ENCODE data around the gene ADAMTS19.
"Not testable (repeated sequence)": the region's sequence is repeated elsewhere in the genome, so short reads cannot be mapped to it uniquely, and the experiment has no call there.

ADAMTS19 gene

GRCh38 chr5:129591508-129592160 lies 131.5 kb downstream of the ADAMTS19 start:
- no peak for DNase-seq

- no peak for DNase-seq
These were observed 133.4 kb downstream of the ADAMTS19 start for GRCh38 chr5:129593525-129593924.

- DNase-seq = no peak
These were observed 141.5 kb downstream of the ADAMTS19 start for GRCh38 chr5:129601576-129601975.

GRCh38 chr5:129608350-129608749 lies 148.3 kb downstream of the ADAMTS19 start:
- no peak for DNase-seq

- no peak for DNase-seq
These were observed 149.6 kb downstream of the ADAMTS19 start for GRCh38 chr5:129609710-129610109.

- no peak for DNase-seq
These were observed 156.4 kb downstream of the ADAMTS19 start for GRCh38 chr5:129616517-129616916.

- no peak for DNase-seq
These were observed 157.1 kb downstream of the ADAMTS19 start for GRCh38 chr5:129617206-129617605.

DNA sequence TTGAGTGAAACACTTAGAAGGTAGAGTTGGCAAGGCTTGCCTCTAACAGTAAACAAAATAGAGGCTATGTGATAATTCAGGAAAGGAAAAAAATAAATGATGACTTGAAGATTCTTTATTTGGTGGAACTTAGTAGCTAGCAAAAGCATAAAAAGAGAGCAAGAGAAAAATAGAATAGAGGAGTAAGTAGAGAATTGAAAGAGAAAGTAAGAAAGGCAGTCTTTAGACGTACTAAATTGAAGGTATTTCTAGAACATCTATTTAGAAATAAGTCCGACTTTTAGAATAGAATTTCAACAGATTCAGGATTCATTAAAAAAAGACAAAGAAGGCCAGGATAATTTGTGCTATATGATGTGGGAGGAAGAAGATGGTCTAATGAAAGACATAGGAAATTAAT lies 159.7 kb downstream of the ADAMTS19 start:
- DNase-seq = no peak

DNA sequence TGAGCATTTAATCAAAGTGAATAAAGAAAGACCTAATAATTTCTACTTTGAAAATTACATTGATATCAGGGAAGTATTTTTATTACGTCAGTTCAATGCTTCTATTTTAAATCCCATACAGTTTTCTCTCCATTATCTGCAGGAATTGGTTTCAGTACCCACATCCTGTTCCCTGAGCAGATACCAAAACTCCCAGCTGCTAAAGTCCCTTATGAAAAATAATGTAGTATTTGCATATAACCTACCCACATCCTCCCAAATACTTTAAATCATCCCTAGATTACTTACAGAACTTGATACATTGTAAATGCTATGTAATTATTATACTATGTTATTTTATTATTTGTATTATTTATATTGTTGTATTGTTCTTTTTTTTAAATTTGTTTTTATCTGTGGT lies 162.4 kb downstream of the ADAMTS19 start:
- DNase-seq = no peak

- DNase-seq = no peak
These were observed 169.5 kb downstream of the ADAMTS19 start for GRCh38 chr5:129629575-129629974.

GRCh38 chr5:129630101-129630500 lies 170.0 kb downstream of the ADAMTS19 start:
- no peak for DNase-seq

- DNase-seq = no peak
These were observed 171.9 kb downstream of the ADAMTS19 start for GRCh38 chr5:129631961-129632360.

DNA sequence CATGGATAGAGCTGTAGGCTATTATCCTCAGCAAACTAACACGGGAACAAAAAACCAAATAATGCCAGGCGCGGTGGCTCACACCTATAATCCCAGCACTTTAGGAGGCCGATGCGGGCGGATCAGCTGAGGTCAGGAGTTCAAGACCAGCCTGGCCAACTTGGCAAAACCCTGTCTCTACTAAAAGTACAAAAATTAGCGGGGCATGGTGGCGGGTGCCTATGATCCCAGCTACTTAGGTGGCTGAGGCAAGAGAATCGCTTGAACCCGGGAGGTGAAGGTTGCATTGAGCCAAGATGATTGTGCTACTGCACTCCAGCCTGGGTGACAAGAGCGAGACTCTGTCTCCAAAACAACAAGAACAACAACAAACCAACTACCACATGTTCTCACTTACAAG lies 177.4 kb downstream of the ADAMTS19 start:
- not testable (repeated sequence) for DNase-seq

DNA sequence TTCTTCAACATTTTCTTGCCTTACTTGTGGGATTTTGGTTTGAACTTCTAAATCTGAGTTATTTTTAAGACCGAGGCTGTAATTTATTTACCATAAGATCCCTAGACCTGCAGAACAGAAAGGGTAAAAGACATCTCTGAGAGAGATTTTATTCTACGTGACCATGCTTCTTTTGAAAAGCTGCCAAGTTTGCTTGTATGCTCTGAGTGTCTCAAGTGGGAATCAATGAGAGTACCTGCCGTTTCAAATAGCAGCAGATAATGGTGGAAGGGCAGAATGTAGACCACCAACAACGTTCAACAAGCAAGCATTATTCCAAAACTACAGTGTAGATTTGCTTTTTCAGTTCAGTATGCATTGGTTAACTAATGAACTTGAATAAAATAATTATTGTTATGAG lies 179.2 kb downstream of the ADAMTS19 start:
- DNase-seq = no peak

GRCh38 chr5:129652349-129653056 lies 192.4 kb downstream of the ADAMTS19 start:
- DNase-seq = no peak

- DNase-seq = no peak
These were observed 192.9 kb downstream of the ADAMTS19 start for GRCh38 chr5:129653057-129653375.

DNA sequence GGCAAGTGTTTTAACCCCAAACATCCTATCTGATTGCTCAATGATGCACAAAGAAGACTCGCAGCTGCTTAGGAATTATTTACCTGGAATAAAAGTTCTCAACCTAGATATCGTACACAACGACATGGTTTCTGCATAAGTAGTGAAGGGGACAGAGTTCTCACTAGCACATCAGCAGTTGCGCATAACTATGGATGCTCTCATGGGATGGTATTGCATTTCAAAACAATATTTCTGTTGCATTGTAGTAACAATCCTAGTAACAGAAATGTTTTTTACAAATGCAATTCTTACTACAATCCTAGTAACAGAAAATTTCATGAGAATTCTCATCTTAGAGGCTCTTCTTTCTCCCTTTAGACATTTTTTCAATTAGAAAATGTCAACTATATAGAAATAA lies 193.3 kb downstream of the ADAMTS19 start:
- DNase-seq = no peak

- no peak for DNase-seq
These were observed 196.9 kb downstream of the ADAMTS19 start for GRCh38 chr5:129656952-129657351.

DNA sequence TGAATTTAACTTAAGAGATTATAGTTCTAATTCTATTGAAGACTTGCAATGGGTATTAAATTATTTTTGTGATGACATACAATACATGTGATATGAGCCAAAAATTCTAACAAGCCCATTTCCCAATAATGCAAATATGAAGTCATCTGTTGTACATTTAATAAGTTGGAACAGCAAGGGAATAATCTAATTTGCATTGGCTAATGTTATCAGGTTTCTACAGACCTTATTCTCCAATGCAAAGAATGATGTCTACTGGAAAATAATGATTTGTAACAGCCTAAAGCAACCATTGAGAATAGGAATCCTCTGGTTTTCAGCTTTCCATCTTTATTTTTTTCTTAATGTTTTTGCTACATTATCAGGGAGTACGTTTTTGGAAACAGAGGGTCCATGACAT lies 198.7 kb downstream of the ADAMTS19 start:
- no peak for DNase-seq

DNA sequence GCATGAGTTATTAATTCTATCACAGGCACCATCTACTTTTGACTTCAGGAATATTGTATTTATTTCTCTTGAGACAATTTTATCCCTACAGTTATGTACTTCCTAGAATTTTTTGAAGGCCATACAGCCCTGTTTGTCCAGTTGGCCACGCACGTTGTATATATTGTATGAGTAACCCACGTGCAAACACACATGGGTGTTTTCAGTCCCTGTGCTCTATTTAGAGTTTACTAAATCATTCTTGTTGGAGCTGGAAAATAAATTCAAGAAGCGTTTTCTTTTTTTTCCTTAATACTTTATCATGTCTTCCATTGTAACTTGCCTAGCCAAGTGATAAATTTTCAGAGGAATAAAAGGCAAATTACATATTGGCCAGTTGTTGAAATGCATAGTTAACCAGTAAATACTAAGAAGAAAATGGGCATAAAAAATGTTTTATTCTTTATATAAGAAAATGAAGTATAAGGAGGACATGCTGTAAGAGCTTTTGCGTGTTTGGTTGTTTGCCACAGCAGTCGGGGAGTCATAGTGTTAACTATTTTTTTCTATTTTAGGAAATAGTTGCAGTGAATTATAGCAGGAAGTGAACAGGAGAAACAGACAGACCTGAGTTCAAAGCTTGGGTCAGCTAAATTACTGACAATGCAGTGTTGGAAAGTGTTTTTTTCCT lies 201.4 kb downstream of the ADAMTS19 start:
- DNase-seq = no peak

DNA sequence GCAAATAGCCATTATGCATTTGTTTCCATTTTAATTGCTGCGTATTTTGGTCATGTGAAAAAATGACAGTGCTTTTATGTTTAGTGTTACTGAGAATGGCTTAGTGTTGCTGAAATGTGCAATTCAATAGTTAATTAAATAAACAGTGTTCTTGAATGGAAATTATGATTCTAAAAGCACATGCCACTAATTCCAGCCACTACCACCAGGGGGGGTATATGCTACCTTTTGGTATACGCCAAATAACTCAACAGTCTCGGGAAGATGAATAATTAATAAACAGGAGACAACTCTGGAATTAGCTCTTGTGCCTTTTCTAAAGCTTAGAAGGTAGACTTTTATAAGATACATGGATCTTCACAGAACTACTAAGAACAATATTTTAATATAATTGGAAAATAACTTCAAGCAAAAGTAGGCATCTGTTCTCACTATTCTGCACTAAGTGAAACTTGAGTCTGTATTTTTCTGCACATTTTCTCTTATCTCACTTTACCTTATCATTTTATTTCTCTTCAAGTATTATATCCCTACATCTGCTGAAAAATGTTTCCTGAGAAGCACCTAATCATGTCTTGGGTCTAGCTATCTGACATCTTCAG lies 204.3 kb downstream of the ADAMTS19 start:
- DNase-seq = no peak

GRCh38 chr5:129670957-129671500 lies 210.9 kb downstream of the ADAMTS19 start:
- no peak for DNase-seq

- DNase-seq = no peak
These were observed 211.9 kb downstream of the ADAMTS19 start for GRCh38 chr5:129672006-129672405.

DNA sequence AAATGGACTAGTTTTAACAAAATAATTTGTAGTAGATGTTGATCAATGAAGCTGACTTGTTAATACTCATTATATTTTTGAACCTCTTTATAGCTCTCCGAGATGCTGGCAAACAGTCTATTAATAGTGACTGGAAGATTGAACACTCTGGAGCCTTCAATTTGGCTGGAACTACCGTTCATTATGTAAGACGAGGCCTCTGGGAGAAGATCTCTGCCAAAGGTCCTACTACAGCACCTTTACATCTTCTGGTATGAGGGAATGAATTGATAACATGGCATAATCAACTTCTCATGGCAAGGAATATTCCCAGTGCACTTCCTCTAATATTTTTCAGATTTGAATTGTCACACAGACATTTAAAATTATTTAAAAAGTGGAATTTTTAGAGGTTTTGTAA lies 219.6 kb downstream of the ADAMTS19 start:
- DNase-seq = no peak
